ENCODE measurements around the gene ADNP.

The ADNP gene

GRCh38 chr20:50845566-50846215 is 85.5 kb downstream of the ADNP start:
- no peak for FAIRE-seq

DNA sequence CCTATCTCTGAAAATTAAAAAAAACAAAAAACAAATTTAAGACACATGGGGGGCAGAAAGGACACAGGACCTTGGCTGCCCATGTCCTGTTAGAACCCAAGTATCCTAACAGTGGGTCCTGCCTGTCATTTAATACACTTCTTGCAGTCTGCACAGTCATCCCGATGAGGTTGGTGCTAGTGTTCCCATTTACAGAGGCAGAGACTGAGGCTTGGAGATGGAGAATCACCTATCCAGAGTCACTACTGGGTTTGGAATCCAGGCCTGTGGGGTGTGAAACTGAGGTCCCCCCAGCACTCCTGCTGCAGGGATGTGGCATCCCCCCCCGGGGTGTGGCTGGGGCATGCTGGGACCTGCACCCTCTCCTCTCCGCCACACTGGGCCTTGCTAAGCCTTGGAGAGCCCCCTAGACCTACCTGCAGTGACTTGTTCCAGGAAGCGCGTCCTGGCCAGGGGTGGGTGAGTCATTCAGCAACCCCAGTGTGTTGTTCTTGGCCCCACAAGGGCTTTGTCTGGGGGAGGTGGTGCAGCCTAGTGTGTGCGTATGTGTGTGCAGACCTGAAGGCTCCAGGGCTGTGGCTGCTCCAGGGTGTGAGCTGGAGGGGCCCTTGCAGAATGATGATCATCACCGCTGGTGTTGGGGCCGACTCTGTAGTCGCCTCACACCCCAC is 86.7 kb downstream of the ADNP start:
- no peak for FAIRE-seq

GRCh38 chr20:50843331-50844276 is 87.6 kb downstream of the ADNP start:
- FAIRE-seq = no peak

DNA sequence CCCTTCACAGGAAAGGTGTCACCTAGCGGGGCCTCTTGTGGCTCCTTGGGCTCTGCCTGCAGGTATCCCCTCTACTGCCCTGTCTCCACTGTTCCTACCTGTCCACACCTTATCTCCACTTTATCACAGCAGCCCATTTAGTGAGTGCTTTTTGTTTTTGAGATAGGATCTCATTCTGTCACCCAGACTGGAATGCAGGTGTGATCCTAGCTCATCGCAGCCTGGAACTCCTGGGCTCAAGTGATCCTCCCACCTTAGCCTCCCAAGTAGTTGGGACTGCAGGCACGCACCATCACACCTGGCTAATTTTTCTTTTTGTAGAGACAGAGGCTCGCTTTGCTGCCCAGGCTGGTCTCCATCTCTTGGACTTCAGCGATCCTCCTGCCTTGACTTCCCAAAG is 88.4 kb downstream of the ADNP start:
- FAIRE-seq = no peak

Data from islet of Langerhans (tissue), 1 donor.